Choroid plexus epithelial cell (primary cell): Measurements from ENCODE around the gene LRRC36.
"Not testable (repeated sequence)": the region's sequence is repeated elsewhere in the genome, so short reads cannot be mapped to it uniquely, and the experiment has no call there.

ENCODE experiments used
- DNase-seq: peaks from one replicate; pipeline ENCODE4 v3.0.0-alpha.2; 2010; ENCODE audit warnings: low read depth
- H3K4me3 ChIP-seq: 2 replicates; pipeline ENCODE4 v1.5.1; 2011; ENCODE audit warnings: low read depth, mild to moderate bottlenecking, control low read depth, low read length, moderate library complexity
- CTCF ChIP-seq: conservative IDR thresholded peaks from 2 replicates; pipeline ENCODE4 v1.5.1; 2011; ENCODE audit warnings: low read depth, mild to moderate bottlenecking, control low read depth, inconsistent platforms, low read length, moderate library complexity

LRRC36 gene

GRCh38 chr16:67342616-67343015 lies 16.0 kb downstream of the LRRC36 start:
- TF ChIP-seq CTCF = no peak
- DNase-seq = no peak
- H3K4me3 ChIP-seq = no peak overlapping the region

GRCh38 chr16:67345401-67345800 lies 18.8 kb downstream of the LRRC36 start:
- no peak for TF ChIP-seq CTCF
- no peak overlapping the region for H3K4me3 ChIP-seq
- DNase-seq = no peak

GRCh38 chr16:67346341-67346740 lies 19.7 kb downstream of the LRRC36 start:
- DNase-seq = no peak
- TF ChIP-seq CTCF = no peak
- H3K4me3 ChIP-seq = no peak overlapping the region

GRCh38 chr16:67349172-67349571 lies 22.6 kb downstream of the LRRC36 start:
- peak; percentile 49 for TF ChIP-seq CTCF
- DNase-seq = peak; percentile 52
- H3K4me3 ChIP-seq = no peak overlapping the region

- no peak overlapping the region for H3K4me3 ChIP-seq
- no peak for TF ChIP-seq CTCF
- no peak for DNase-seq
Observed at GRCh38 chr16:67350324-67350723, 23.7 kb downstream of the LRRC36 start.

GRCh38 chr16:67352463-67352862 lies 25.8 kb downstream of the LRRC36 start:
- not testable (repeated sequence) for H3K4me3 ChIP-seq, DNase-seq

- TF ChIP-seq CTCF = no peak
- no peak overlapping the region for H3K4me3 ChIP-seq
- DNase-seq = no peak
Observed at GRCh38 chr16:67356396-67356795, 29.8 kb downstream of the LRRC36 start.

GRCh38 chr16:67357561-67357960 lies 30.9 kb downstream of the LRRC36 start:
- no peak for TF ChIP-seq CTCF
- no peak for DNase-seq
- H3K4me3 ChIP-seq = no peak overlapping the region

- DNase-seq = not testable (repeated sequence)
Observed at GRCh38 chr16:67359540-67360269, 33.1 kb downstream of the LRRC36 start.

More at GRCh38 chr16:67359540-67360269, 33.1 kb downstream of the LRRC36 start:
- H3K4me3 ChIP-seq = not testable (repeated sequence)
